H9 (cell line): ENCODE data around the gene SDHA. TPM values are rescaled to one million over a fixed set of nuclear protein-coding genes. Genes with fewer than 3 reads are reported as not detected.
"Not testable (repeated sequence)": the region's sequence is repeated elsewhere in the genome, so short reads cannot be mapped to it uniquely, and the experiment has no call there.

Source experiments
- DNase-seq: peaks from one replicate; pipeline ENCODE4 v3.0.0-alpha.2; 2017
- H2AFZ ChIP-seq: one replicate; pipeline ENCODE4 v1.6.1; 2013; ENCODE audit warnings: mild to moderate bottlenecking, low read length, control low read depth, moderate library complexity
- H2AK5ac ChIP-seq: 2 replicates; pipeline ENCODE4 v1.6.1; 2013; ENCODE audit warnings: low read length, control low read depth, mixed read lengths; ENCODE audit not compliant: insufficient read length
- H2BK120ac ChIP-seq: one replicate; pipeline ENCODE4 v1.6.1; 2013; ENCODE audit warnings: low read depth, mild to moderate bottlenecking, low read length, control low read depth, inconsistent platforms; ENCODE audit not compliant: poor library complexity, severe bottlenecking
- H2BK12ac ChIP-seq: 2 replicates; pipeline ENCODE4 v1.6.1; 2013; ENCODE audit warnings: low read length, control low read depth, mixed read lengths, low read depth; ENCODE audit not compliant: insufficient read length
- H2BK15ac ChIP-seq: 2 replicates; pipeline ENCODE4 v1.6.1; 2013; ENCODE audit warnings: low read depth, low read length, control low read depth
- H2BK20ac ChIP-seq: one replicate; pipeline ENCODE4 v1.6.1; 2013; ENCODE audit warnings: low read depth, mild to moderate bottlenecking, low read length, control low read depth, inconsistent platforms; ENCODE audit not compliant: poor library complexity, severe bottlenecking
- H2BK5ac ChIP-seq: 2 replicates; pipeline ENCODE4 v1.6.1; 2013; ENCODE audit warnings: low read length, control low read depth, mixed read lengths; ENCODE audit not compliant: insufficient read length
- H3K14ac ChIP-seq: 2 replicates; pipeline ENCODE4 v1.6.1; 2013; ENCODE audit warnings: low read length, control low read depth; ENCODE audit not compliant: insufficient read depth
- H3K18ac ChIP-seq: 2 replicates; pipeline ENCODE4 v1.6.1; 2013; ENCODE audit warnings: low read depth, mild to moderate bottlenecking, mixed read lengths, low read length, control low read depth; ENCODE audit not compliant: insufficient read length
- H3K23ac ChIP-seq: 2 replicates; pipeline ENCODE4 v1.6.1; 2013; ENCODE audit warnings: low read length, control low read depth, mixed read lengths, low read depth; ENCODE audit not compliant: insufficient read length
- H3K23me2 ChIP-seq: 2 replicates; pipeline ENCODE4 v1.6.1; 2013; ENCODE audit warnings: low read depth, mild to moderate bottlenecking, mixed read lengths, low read length, control low read depth; ENCODE audit not compliant: insufficient read length, poor library complexity, severe bottlenecking
- H3K27ac ChIP-seq: 2 replicates; pipeline ENCODE4 v1.5.1; 2013; ENCODE audit warnings: low read length, control low read depth, mixed read lengths, low read depth; ENCODE audit not compliant: insufficient read length
- H3K27me3 ChIP-seq: 2 replicates; pipeline ENCODE4 v1.6.1; 2013; ENCODE audit warnings: low read length, control low read depth, inconsistent platforms; ENCODE audit not compliant: insufficient read depth
- H3K4ac ChIP-seq: 2 replicates; pipeline ENCODE4 v1.6.1; 2013; ENCODE audit warnings: low read depth, mild to moderate bottlenecking, control low read depth, inconsistent platforms, low read length, moderate library complexity
- H3K4me1 ChIP-seq: 2 replicates; pipeline ENCODE4 v1.6.1; 2013; ENCODE audit warnings: low read length, control low read depth, inconsistent platforms; ENCODE audit not compliant: insufficient read depth
- H3K4me2 ChIP-seq: 2 replicates; pipeline ENCODE4 v1.6.1; 2013; ENCODE audit warnings: low read length, control low read depth, mixed read lengths; ENCODE audit not compliant: insufficient read length, insufficient read depth
- H3K56ac ChIP-seq: 2 replicates; pipeline ENCODE4 v1.6.1; 2013; ENCODE audit warnings: low read depth, mild to moderate bottlenecking, mixed read lengths, low read length, control low read depth; ENCODE audit not compliant: insufficient read length
- H3K79me1 ChIP-seq: 2 replicates; pipeline ENCODE4 v1.6.1; 2013; ENCODE audit warnings: low read depth, mild to moderate bottlenecking, moderate library complexity, low read length, control low read depth, inconsistent platforms; ENCODE audit not compliant: insufficient read depth, poor library complexity, severe bottlenecking
- H3K79me2 ChIP-seq: 2 replicates; pipeline ENCODE4 v1.6.1; 2013; ENCODE audit warnings: low read length, control low read depth, inconsistent platforms; ENCODE audit not compliant: insufficient read depth
- H3K9ac ChIP-seq: 2 replicates; pipeline ENCODE4 v1.6.1; 2013; ENCODE audit warnings: low read length, control low read depth, mixed read lengths; ENCODE audit not compliant: insufficient read length; ENCODE audit errors: extremely low read depth
- H3K9me3 ChIP-seq: one replicate; pipeline ENCODE4 v1.6.1; 2013; ENCODE audit warnings: low read depth, low read length, inconsistent platforms; ENCODE audit not compliant: control insufficient read depth
- H3T11ph ChIP-seq: one replicate; pipeline ENCODE4 v1.6.1; 2013; ENCODE audit warnings: mild to moderate bottlenecking, low read length, control low read depth, inconsistent platforms
- H4K20me1 ChIP-seq: one replicate; pipeline ENCODE4 v1.6.1; 2013; ENCODE audit not compliant: control insufficient read depth, insufficient read length, insufficient read depth
- H4K5ac ChIP-seq: 2 replicates; pipeline ENCODE4 v1.6.1; 2013; ENCODE audit warnings: low read depth, mild to moderate bottlenecking, mixed read lengths, low read length, control low read depth; ENCODE audit not compliant: insufficient read length
- H4K8ac ChIP-seq: replicated peaks from 2 replicates; pipeline ENCODE4 v1.6.1; 2013; ENCODE audit warnings: low read length, control low read depth, mixed read lengths, low read depth; ENCODE audit not compliant: insufficient read length
- H4K91ac ChIP-seq: 2 replicates; pipeline ENCODE4 v1.6.1; 2013; ENCODE audit warnings: low read depth, mild to moderate bottlenecking, moderate library complexity, mixed read lengths, low read length, control low read depth; ENCODE audit not compliant: insufficient read length
- H3K27ac Mint-ChIP-seq, 3 experiments: 2 replicates in 2 of 3; 3 replicates in 1 of 3; pipeline ENCODE4 v1.8.0; 2020 to 2021; ENCODE audit warnings: mixed read lengths in 3 of 3, mild to moderate bottlenecking in 1 of 3, moderate library complexity in 1 of 3
- H3K27me3 Mint-ChIP-seq: 2 replicates; pipeline ENCODE4 v1.8.0; 2021; ENCODE audit warnings: low read depth, mild to moderate bottlenecking, moderate library complexity, mixed read lengths
- H3K36me3 Mint-ChIP-seq, 3 experiments: 2 replicates in 2 of 3; 3 replicates in 1 of 3; pipeline ENCODE4 v1.8.0; 2020 to 2021; ENCODE audit warnings: low read depth in 3 of 3, mixed read lengths in 3 of 3; ENCODE audit not compliant: insufficient read depth in 1 of 3
- H3K4me1 Mint-ChIP-seq, 2 experiments: 2 replicates each; pipeline ENCODE4 v1.8.0; 2020; ENCODE audit warnings: mixed read lengths in 2 of 2
- H3K4me3 Mint-ChIP-seq, 2 experiments: 2 replicates in 1 of 2; 3 replicates in 1 of 2; pipeline ENCODE4 v1.8.0; 2020 to 2021; ENCODE audit warnings: mild to moderate bottlenecking in 2 of 2, mixed read lengths in 2 of 2, moderate library complexity in 1 of 2
- H3K9me3 Mint-ChIP-seq, 2 experiments: 2 replicates in 1 of 2; 3 replicates in 1 of 2; pipeline ENCODE4 v1.8.0; 2020; ENCODE audit warnings: mild to moderate bottlenecking in 2 of 2, mixed read lengths in 2 of 2, moderate library complexity in 1 of 2
- WGBS: extraction: QIAGEN DNeasy Blood & Tissue Kit; methylation state at CpG from one replicate; pipeline ENCODE4 v1.1.7; 2013; ENCODE audit warnings: missing lambda C conversion rate, low lambda C conversion rate, mixed read lengths; ENCODE audit not compliant: insufficient read length; ENCODE audit errors: extremely low coverage; 5-methylcytosine and 5-hydroxymethylcytosine counted together
- total RNA-seq: library from RNA; stranded (reverse); gene quantifications from 2 replicates; pipeline ENCODE4 v1.2.1, GENCODE V29; 2021
- TF ChIP-seq, protein P1 (sequence below): fragments of 200-600 bp; sonication (generic); conservative IDR thresholded peaks from 3 replicates; pipeline ENCODE4 v1.8.0; 2021; ENCODE audit warnings: antibody characterized with exemption, mild to moderate bottlenecking

Gene SDHA
- total RNA-seq, 1 experiment from 2014 or later: 84.8 TPM

DNA sequence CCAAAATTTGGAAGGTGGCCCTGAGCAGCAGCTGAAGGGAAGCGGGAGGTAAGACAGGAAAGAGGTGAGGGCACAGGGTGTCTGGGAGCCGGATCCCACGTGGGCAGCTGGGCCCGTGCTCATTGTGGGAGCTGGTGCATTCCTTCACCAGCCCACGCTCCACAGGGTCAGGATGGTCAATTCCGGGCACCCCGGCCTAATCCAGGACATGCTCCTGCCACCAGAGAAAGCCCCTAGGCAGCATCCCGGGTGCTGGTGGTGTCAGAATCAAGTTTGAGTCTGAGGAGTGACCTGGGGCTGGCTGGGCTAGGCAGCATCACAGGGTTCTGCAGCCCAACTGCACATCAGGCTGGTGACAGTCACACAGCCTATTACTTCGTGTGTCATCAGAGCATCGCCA lies 46.2 kb downstream of the SDHA start:
- no peak overlapping the region for H3K56ac ChIP-seq
- WGBS: no CpG with 5 or more reads among the region's 10 CpGs
- no peaks in the 10 kb centered on the region for H3K27me3 ChIP-seq
- H3K27me3 Mint-ChIP-seq: peaks cover 2% of the 10 kb centered on the region; the same call in 1 of the 2 replicates
- TF ChIP-seq, protein P1, sequence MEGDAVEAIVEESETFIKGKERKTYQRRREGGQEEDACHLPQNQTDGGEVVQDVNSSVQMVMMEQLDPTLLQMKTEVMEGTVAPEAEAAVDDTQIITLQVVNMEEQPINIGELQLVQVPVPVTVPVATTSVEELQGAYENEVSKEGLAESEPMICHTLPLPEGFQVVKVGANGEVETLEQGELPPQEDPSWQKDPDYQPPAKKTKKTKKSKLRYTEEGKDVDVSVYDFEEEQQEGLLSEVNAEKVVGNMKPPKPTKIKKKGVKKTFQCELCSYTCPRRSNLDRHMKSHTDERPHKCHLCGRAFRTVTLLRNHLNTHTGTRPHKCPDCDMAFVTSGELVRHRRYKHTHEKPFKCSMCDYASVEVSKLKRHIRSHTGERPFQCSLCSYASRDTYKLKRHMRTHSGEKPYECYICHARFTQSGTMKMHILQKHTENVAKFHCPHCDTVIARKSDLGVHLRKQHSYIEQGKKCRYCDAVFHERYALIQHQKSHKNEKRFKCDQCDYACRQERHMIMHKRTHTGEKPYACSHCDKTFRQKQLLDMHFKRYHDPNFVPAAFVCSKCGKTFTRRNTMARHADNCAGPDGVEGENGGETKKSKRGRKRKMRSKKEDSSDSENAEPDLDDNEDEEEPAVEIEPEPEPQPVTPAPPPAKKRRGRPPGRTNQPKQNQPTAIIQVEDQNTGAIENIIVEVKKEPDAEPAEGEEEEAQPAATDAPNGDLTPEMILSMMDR: no peak
- H3K23me2 ChIP-seq: no peaks in the 10 kb centered on the region
- H4K91ac ChIP-seq: no peak overlapping the region
- H3K27ac ChIP-seq: no peak overlapping the region
- no peak overlapping the region for H4K8ac ChIP-seq
- DNase-seq: no peak
- H3K18ac ChIP-seq: no peak overlapping the region
- H3K27ac Mint-ChIP-seq: no peak overlapping the region
- no peak overlapping the region for H3K9ac ChIP-seq
- H3K4me2 ChIP-seq: no peak overlapping the region
- no peaks in the 10 kb centered on the region for H4K20me1 ChIP-seq
- no peaks in the 10 kb centered on the region for H3K79me1 ChIP-seq
- H3K9me3 Mint-ChIP-seq: peaks cover 4 to 7% of the 10 kb centered on the region in 2 experiments
- H3K79me2 ChIP-seq: no peaks in the 10 kb centered on the region
- no peak overlapping the region for H2AK5ac ChIP-seq
- no peak overlapping the region for H2AFZ ChIP-seq
- no peak overlapping the region for H2BK120ac ChIP-seq
- H3K36me3 Mint-ChIP-seq: peaks cover 15 to 28% (median 24%) of the 10 kb centered on the region in 3 experiments
- H4K5ac ChIP-seq: no peak overlapping the region
- no peak overlapping the region for H3K4me3 Mint-ChIP-seq
- H3K14ac ChIP-seq: no peak overlapping the region
- H2BK15ac ChIP-seq: no peak overlapping the region
- no peak overlapping the region for H3K4ac ChIP-seq
- H2BK5ac ChIP-seq: no peak overlapping the region
- no peak overlapping the region for H3K23ac ChIP-seq
- no peak overlapping the region for H3T11ph ChIP-seq
- no peak overlapping the region for H2BK12ac ChIP-seq
- H3K9me3 ChIP-seq: no peaks in the 10 kb centered on the region
- no peaks in the 10 kb centered on the region for H3K4me1 Mint-ChIP-seq
- H2BK20ac ChIP-seq: no peak overlapping the region
- no peaks in the 10 kb centered on the region for H3K4me1 ChIP-seq

DNA sequence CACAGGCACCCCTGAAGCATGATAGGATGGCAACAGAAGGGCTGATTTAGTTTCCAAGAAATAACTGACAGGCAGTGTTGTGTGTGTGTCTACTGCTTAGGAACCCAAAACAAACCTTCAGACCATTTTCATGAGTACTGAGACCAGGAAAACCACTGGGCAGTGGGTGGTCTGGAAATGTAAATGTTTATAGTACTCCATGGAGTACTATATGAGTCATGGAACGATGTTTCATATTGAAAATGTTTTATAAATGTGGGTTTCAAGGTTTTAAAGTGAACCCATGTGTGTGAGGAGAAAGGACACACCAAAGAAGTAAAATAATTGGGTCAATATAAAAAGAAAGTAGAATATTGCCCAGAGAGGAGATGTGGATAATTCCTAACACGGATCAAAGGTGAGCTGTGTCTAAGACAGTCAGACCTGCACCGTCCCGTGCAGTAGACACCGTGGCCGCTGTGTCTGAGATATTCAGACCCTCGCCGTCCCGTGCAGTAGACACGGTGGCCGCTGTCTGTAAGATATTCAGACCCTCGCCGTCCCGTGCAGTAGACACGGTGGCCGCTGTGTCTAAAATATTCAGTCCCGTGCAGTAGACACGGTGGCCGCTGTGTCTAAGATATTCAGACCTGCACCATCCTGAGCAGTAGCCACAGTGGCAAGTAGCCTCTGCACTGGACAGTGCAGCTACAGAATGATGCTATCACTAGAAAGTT lies 48.3 kb downstream of the SDHA start:
- H2BK12ac ChIP-seq, H3K18ac ChIP-seq, H3K4me3 Mint-ChIP-seq, H3K23me2 ChIP-seq, H4K91ac ChIP-seq, H3K27me3 ChIP-seq, H2BK5ac ChIP-seq, H3K4me1 ChIP-seq, H3K27ac ChIP-seq, H3K27ac Mint-ChIP-seq, H3K27me3 Mint-ChIP-seq, H3K9me3 Mint-ChIP-seq, H3K14ac ChIP-seq, H3K4me1 Mint-ChIP-seq, H3K79me2 ChIP-seq, H3K79me1 ChIP-seq, DNase-seq, H3K9ac ChIP-seq, H3T11ph ChIP-seq, H4K5ac ChIP-seq, H2BK120ac ChIP-seq, H2AFZ ChIP-seq, H3K56ac ChIP-seq, H2BK15ac ChIP-seq, H2BK20ac ChIP-seq, H4K8ac ChIP-seq, H4K20me1 ChIP-seq, H2AK5ac ChIP-seq, H3K9me3 ChIP-seq, H3K23ac ChIP-seq, H3K4me2 ChIP-seq, H3K4ac ChIP-seq: not testable (repeated sequence)
- no CpG with 5 or more reads among the region's 19 CpGs for WGBS
- H3K36me3 Mint-ChIP-seq: peaks cover 14 to 25% (median 22%) of the 10 kb centered on the region in 3 experiments
